HCT116 (cell line): ENCODE results near the gene HTR3A. TPM values are rescaled to one million over a fixed set of nuclear protein-coding genes. Genes with fewer than 3 reads are reported as not detected.
A peak's percentile ranks its signal among the peaks of the same experiment; 100 is the strongest.

ENCODE experiments used
- ATAC-seq: fragments of 200-7000 bp; cut with Tn5 transposase; 2 replicates; pipeline ENCODE4 v1.9.1; 2020; ENCODE audit warnings: mild to moderate bottlenecking, moderate library complexity
- BruUV-seq: library from RNA; stranded (reverse); fragments of 400-500 nt; replicated peaks from 2 replicates; lab custom pipeline; 2021; lab: Mats Ljungman, UMichigan
- CTCF ChIA-PET: fragments of 300-600 bp; sonication (Branson Sonifier 250); formaldehyde crosslinking; loops from one replicate; lab custom pipeline; 2021; ENCODE audit warnings: antibody characterized with exemption; lab: Charles Lee
- POLR2A ChIA-PET: fragments of 300-600, 350-600 bp; sonication (Branson Sonifier 250); formaldehyde crosslinking; loops from one replicate; lab custom pipeline; 2021; ENCODE audit warnings: antibody characterized with exemption; lab: Charles Lee
- RAD21 ChIA-PET, 2 experiments: fragments of 300-600 bp; sonication (Branson Sonifier 250); formaldehyde crosslinking; loops; one replicate each; lab custom pipeline; 2023; ENCODE audit warnings: low total read pairs in 2 of 2; ENCODE audit not compliant: uncharacterized antibody in 2 of 2, unreplicated experiment in 2 of 2, low non-redundant PET in 1 of 2; lab: Charles Lee
- DNase-seq: peaks from one replicate; pipeline ENCODE4 v3.0.0-alpha.2; 2010; ENCODE audit warnings: low read depth, low spot score
- H2AFZ ChIP-seq: fragments of 200-600 bp; shearing (Covaris generic), sonication (generic); 2 replicates; pipeline ENCODE4 v1.6.1; 2017; ENCODE audit warnings: low read depth, mixed run types, mixed read lengths, antibody characterized with exemption, low read length; ENCODE audit not compliant: poor library complexity, severe bottlenecking
- H3K27ac ChIP-seq: 2 replicates; pipeline ENCODE4 v1.5.1; 2012; ENCODE audit warnings: low read depth, low read length
- H3K27me3 ChIP-seq: fragments of 200-600 bp; sonication (generic); 2 replicates; pipeline ENCODE4 v1.6.1; 2016; ENCODE audit warnings: mixed run types, low read length, mixed read lengths; ENCODE audit not compliant: insufficient read depth
- H3K36me3 ChIP-seq, 2 experiments: fragments of 200-500 bp in 1 of 2; fragments of 200-600 bp in 1 of 2; sonication (Bioruptor generic) in 1 of 2; sonication (generic) in 1 of 2; 2 replicates each; pipeline versions ENCODE4 v1.5.1 to v1.6.1; 2014 to 2016; ENCODE audit warnings: low read length in 2 of 2, inconsistent platforms in 1 of 2, mixed read lengths in 1 of 2, mixed run types in 1 of 2; ENCODE audit not compliant: insufficient read depth in 2 of 2, control insufficient read depth in 1 of 2
- H3K4me1 ChIP-seq, 2 experiments: fragments of 200-600 bp in 1 of 2; sonication (generic) in 1 of 2; 2 replicates each; pipeline versions ENCODE4 v1.5.1 to v1.6.1; 2012 to 2017; ENCODE audit warnings: low read length in 2 of 2, inconsistent platforms in 1 of 2, mild to moderate bottlenecking in 1 of 2, mixed read lengths in 1 of 2, mixed run types in 1 of 2, moderate library complexity in 1 of 2; ENCODE audit not compliant: insufficient read depth in 2 of 2, control insufficient read depth in 1 of 2
- H3K4me2 ChIP-seq: fragments of 200-600 bp; sonication (generic); 2 replicates; pipeline ENCODE4 v1.6.1; 2017; ENCODE audit warnings: mixed run types, low read length, mixed read lengths
- H3K4me3 ChIP-seq, 2 experiments: fragments of 200-600 bp in 1 of 2; sonication (generic) in 1 of 2; replicated peaks in 1 of 2; 2 replicates each; pipeline ENCODE4 v1.5.1; 2011 to 2016; ENCODE audit warnings: low read length in 2 of 2, control low read depth in 1 of 2, low read depth in 1 of 2, mild to moderate bottlenecking in 1 of 2, mixed read lengths in 1 of 2, mixed run types in 1 of 2
- H3K79me2 ChIP-seq: fragments of 200-600 bp; sonication (generic); 2 replicates; pipeline ENCODE4 v1.6.1; 2017; ENCODE audit warnings: mild to moderate bottlenecking, mixed run types, low read length, moderate library complexity, mixed read lengths; ENCODE audit not compliant: insufficient read depth
- H3K9ac ChIP-seq: fragments of 200-600 bp; sonication (generic); 2 replicates; pipeline ENCODE4 v1.6.1; 2016; ENCODE audit warnings: low read length, mixed read lengths
- H3K9me2 ChIP-seq: fragments of 200-600 bp; sonication (generic), shearing (Covaris generic); 2 replicates; pipeline ENCODE4 v1.6.1; 2017; ENCODE audit warnings: mixed run types, mild to moderate bottlenecking, moderate library complexity; ENCODE audit not compliant: insufficient read depth
- H3K9me3 ChIP-seq, 2 experiments: fragments of 200-500 bp in 1 of 2; fragments of 200-600 bp in 1 of 2; sonication (Bioruptor generic) in 1 of 2; sonication (generic) in 1 of 2; 2 replicates each; pipeline ENCODE4 v1.6.1; 2014 to 2017; ENCODE audit warnings: low read length in 2 of 2, mixed read lengths in 2 of 2, inconsistent platforms in 1 of 2, low read depth in 1 of 2, mild to moderate bottlenecking in 1 of 2, mixed run types in 1 of 2, moderate library complexity in 1 of 2; ENCODE audit not compliant: control insufficient read depth in 1 of 2, insufficient read depth in 1 of 2
- H4K20me1 ChIP-seq: fragments of 200-600 bp; sonication (generic), shearing (Covaris generic); 2 replicates; pipeline ENCODE4 v1.6.1; 2017; ENCODE audit warnings: mixed run types, mild to moderate bottlenecking, moderate library complexity; ENCODE audit not compliant: insufficient read depth
- CBX3 ChIP-seq: IDR thresholded peaks from 2 replicates; pipeline ENCODE4 v1.6.1; 2012; ENCODE audit warnings: low read depth
- EGR1 ChIP-seq: IDR thresholded peaks from 2 replicates; pipeline ENCODE4 v1.6.1; 2012; ENCODE audit warnings: low read depth
- EZH2 ChIP-seq: fragments of 200-600 bp; sonication (generic); IDR thresholded peaks from 2 replicates; pipeline ENCODE4 v1.6.1; 2017; ENCODE audit warnings: antibody characterized with exemption, mixed run types
- EZH2phosphoT487 ChIP-seq: fragments of 200-600 bp; IDR thresholded peaks from 2 replicates; pipeline ENCODE4 v1.6.1; 2018; ENCODE audit warnings: antibody characterized with exemption, borderline replicate concordance
- JUND ChIP-seq: IDR thresholded peaks from 2 replicates; pipeline ENCODE4 v1.6.1; 2012
- RAD21 ChIP-seq: IDR thresholded peaks from 2 replicates; pipeline ENCODE4 v1.6.1; 2012; ENCODE audit warnings: low read depth, mild to moderate bottlenecking
- SRF ChIP-seq: IDR thresholded peaks from 2 replicates; pipeline ENCODE4 v1.6.1; 2012; ENCODE audit warnings: low read depth
- YY1 ChIP-seq: IDR thresholded peaks from 2 replicates; pipeline ENCODE4 v1.6.1; 2011; ENCODE audit warnings: low read length, low read depth, moderate library complexity, mild to moderate bottlenecking; ENCODE audit not compliant: insufficient replicate concordance; ENCODE audit errors: extremely low read depth
- ZFX ChIP-seq: fragments of 450-650 bp; IDR thresholded peaks from 2 replicates; pipeline ENCODE4 v1.6.1; 2017
- ZNF274 ChIP-seq: fragments of 200-500 bp; sonication (Bioruptor generic); IDR thresholded peaks from 2 replicates; pipeline ENCODE4 v1.6.1; 2014; ENCODE audit warnings: mild to moderate bottlenecking, low read depth, low read length, inconsistent platforms
- intact Hi-C: fragments of 100-400 bp; cut with micrococcal nuclease; formaldehyde crosslinking; loops from 2 replicates; pipeline ENCODE4 v1.10.0; 2022
- total RNA-seq: library from RNA; stranded (reverse); gene quantifications from one replicate; pipeline ENCODE4 v1.2.1, GENCODE V29; 2021; ENCODE audit not compliant: unreplicated experiment
- TF ChIP-seq, protein P1 (sequence below): IDR thresholded peaks from 2 replicates; pipeline ENCODE4 v1.6.1; 2012
- TF ChIP-seq, protein P2 (sequence below): IDR thresholded peaks from 2 replicates; pipeline ENCODE4 v1.6.1; 2012; ENCODE audit warnings: low read depth

The HTR3A gene
- total RNA-seq, 1 experiment from 2014 or later = 0.12 TPM

DNA sequence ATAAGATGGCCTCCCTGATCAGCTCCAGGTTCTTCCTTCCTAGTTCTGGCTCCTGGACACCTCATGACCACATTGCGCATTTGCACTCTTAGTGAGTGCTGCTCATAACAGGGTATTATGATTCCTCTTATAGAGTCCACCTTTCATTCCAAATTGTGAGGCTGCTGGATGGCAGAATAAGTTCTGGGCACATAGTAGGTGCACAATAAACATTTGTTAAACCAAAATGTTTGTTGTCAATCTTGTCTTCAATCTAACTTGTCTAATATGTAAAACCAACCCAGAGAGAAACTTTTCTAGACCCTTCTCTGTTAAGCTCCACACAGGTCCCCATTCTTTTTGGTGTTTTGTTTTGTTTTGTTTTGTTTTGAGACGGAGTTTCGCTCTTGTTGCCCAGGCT, 62.0 kb downstream of the HTR3A start:
- RAD21 ChIA-PET = no interaction called here
- no peaks in the 10 kb centered on the region for H3K27me3 ChIP-seq

DNA sequence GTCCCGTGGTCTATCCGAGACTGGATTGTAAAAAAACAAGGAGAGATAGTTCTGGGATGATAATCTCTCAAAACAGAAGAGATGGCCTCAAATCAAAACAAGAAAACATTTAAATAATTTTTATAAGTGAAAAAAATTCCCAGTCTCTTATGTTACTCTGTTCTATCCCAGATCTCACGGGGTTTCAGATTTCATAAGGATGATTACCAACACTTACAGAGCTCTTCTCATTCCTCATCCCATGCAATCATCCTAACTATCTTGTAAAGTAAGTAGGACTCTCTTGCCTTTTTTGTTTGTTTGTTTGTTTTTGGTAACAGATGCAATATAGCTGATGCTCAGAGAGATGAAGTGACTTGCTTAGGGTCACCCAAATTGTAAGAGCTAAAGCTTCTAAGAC, 64.6 kb downstream of the HTR3A start:
- ChIA-PET POLR2A (no interaction called here), CTCF (interaction anchor here (1.2 kb wide), 1 partner anchor 222 kb away, joined by 3 read pairs; no protein-coding TSS in a partner anchor)
- no TSS peak for BruUV-seq
- TF ChIP-seq EGR1 (no peak), JUND (no peak), EZH2 (no peak), SRF (no peak), ZNF274 (no peak), RAD21 (no peak), YY1 (no peak), CBX3 (no peak), ZFX (no peak)
- TF ChIP-seq, protein P1, sequence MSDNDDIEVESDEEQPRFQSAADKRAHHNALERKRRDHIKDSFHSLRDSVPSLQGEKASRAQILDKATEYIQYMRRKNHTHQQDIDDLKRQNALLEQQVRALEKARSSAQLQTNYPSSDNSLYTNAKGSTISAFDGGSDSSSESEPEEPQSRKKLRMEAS = no peak
- TF ChIP-seq, protein P2, sequence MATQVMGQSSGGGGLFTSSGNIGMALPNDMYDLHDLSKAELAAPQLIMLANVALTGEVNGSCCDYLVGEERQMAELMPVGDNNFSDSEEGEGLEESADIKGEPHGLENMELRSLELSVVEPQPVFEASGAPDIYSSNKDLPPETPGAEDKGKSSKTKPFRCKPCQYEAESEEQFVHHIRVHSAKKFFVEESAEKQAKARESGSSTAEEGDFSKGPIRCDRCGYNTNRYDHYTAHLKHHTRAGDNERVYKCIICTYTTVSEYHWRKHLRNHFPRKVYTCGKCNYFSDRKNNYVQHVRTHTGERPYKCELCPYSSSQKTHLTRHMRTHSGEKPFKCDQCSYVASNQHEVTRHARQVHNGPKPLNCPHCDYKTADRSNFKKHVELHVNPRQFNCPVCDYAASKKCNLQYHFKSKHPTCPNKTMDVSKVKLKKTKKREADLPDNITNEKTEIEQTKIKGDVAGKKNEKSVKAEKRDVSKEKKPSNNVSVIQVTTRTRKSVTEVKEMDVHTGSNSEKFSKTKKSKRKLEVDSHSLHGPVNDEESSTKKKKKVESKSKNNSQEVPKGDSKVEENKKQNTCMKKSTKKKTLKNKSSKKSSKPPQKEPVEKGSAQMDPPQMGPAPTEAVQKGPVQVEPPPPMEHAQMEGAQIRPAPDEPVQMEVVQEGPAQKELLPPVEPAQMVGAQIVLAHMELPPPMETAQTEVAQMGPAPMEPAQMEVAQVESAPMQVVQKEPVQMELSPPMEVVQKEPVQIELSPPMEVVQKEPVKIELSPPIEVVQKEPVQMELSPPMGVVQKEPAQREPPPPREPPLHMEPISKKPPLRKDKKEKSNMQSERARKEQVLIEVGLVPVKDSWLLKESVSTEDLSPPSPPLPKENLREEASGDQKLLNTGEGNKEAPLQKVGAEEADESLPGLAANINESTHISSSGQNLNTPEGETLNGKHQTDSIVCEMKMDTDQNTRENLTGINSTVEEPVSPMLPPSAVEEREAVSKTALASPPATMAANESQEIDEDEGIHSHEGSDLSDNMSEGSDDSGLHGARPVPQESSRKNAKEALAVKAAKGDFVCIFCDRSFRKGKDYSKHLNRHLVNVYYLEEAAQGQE = no peak

More for the DNA sequence above, 62.0 kb downstream of the HTR3A start:
- Histone ChIP-seq H4K20me1 (no peaks in the 10 kb centered on the region), H3K4me2 (no peak overlapping the region), H3K9me3 (no peaks in the 10 kb centered on the region), H3K9me2 (no peaks in the 10 kb centered on the region), H2AFZ (peak overlapping the region; percentile 49), H3K27ac (no peak overlapping the region), H3K9ac (no peak overlapping the region), H3K4me1 (peaks cover 9 to 14% of the 10 kb centered on the region in 2 experiments; a peak in 3 of 4 replicates), H3K4me3 (no peak overlapping the region), H3K79me2 (no peaks in the 10 kb centered on the region), H3K36me3 (no peaks in the 10 kb centered on the region)
- TF ChIP-seq EZH2phosphoT487 = no peak
- TF ChIP-seq, protein P2 = no peak
- no TSS peak for BruUV-seq
- POLR2A ChIA-PET = no interaction called here
- no peak for ATAC-seq
- no peak for DNase-seq
- CTCF ChIA-PET = no interaction called here
- intact Hi-C loops = loop anchor here (1.0 to 5.0 kb wide), 5 partner anchors 38 to 224 kb away; no protein-coding TSS in a partner anchor

More for the DNA sequence above, 64.6 kb downstream of the HTR3A start:
- no peaks in the 10 kb centered on the region for H3K9me3 ChIP-seq
- no peaks in the 10 kb centered on the region for H3K9me2 ChIP-seq
- no peaks in the 10 kb centered on the region for H3K79me2 ChIP-seq
- RAD21 ChIA-PET = no interaction called here
- no peaks in the 10 kb centered on the region for H4K20me1 ChIP-seq
- DNase-seq = no peak
- intact Hi-C loops = loop anchor here (5.0 kb wide), 2 partner anchors 123 to 142 kb away; no protein-coding TSS in a partner anchor
- H3K4me1 ChIP-seq = peaks cover 9 to 14% of the 10 kb centered on the region in 2 experiments; a peak in 3 of 4 replicates
- H3K36me3 ChIP-seq = no peaks in the 10 kb centered on the region
- no peak overlapping the region for H3K9ac ChIP-seq
- H3K4me2 ChIP-seq = no peak overlapping the region
- H3K27me3 ChIP-seq = no peaks in the 10 kb centered on the region
- no peak overlapping the region for H3K4me3 ChIP-seq
- no peak for ATAC-seq
- H2AFZ ChIP-seq = no peak overlapping the region
- no peak overlapping the region for H3K27ac ChIP-seq
